ENCODE data around the gene DNTTIP2. TPM values are rescaled to one million over a fixed set of nuclear protein-coding genes. Genes with fewer than 3 reads are reported as not detected.

Gene DNTTIP2
- total RNA-seq, 1 experiment from 2014 or later = 101 TPM

DNA sequence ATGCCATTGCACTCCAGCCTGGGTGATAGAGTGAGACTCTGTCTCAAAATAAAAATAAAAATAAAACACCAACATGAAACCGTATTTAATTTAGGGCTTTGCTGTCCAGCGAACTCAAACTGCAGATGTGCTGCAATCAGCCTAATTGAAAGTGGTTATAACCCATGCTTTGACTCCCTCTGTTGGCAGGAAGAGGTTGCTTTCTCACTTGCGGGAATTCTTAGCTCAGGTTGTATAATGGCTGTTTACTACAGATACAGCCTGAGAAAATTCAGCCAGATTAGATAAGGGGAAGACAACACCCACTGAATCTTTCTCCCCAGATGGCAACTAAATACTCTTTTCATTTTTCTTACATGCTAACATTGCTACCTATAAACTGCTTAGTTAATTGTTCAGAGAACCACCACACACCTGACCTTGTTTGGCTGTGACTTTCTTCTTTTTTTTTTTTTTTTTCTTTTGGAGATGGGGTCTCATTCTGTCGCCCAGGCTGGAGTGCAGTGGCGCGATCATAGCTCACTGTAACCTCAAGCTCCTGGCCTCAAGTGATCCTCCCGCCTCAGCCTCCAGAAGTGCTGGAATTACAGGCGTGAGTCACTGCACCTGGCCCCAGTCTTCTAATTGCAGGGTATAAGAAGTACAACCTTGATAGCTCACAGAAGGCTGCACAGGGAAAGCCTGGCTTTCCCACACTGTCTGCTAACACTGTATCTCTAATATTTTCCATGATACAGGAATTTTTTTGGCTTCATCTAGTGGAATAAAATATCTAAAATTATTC is 34.6 kb downstream of the DNTTIP2 start:
- Histone ChIP-seq H3K27ac (ENCODE audit: insufficient read length, low read depth, low read length) (no peak overlapping the region), H3K56ac (ENCODE audit: insufficient read length, low read depth, low read length) (no peak overlapping the region), H3K4me2 (ENCODE audit: insufficient read depth, insufficient read length, low read length) (no peak overlapping the region), H3K4me1 (ENCODE audit: insufficient read depth, low read length) (no peaks in the 10 kb centered on the region), H2BK20ac (ENCODE audit: low read depth, low read length, poor library complexity, severe bottlenecking) (no peak overlapping the region), H3K23ac (ENCODE audit: insufficient read length, low read depth, low read length) (no peak overlapping the region), H4K8ac (replicated peaks; ENCODE audit: insufficient read length, low read depth, low read length) (no peak overlapping the region), H3T11ph (ENCODE audit: low read length) (no peak overlapping the region), H3K14ac (ENCODE audit: insufficient read depth, low read length) (no peak overlapping the region), H3K79me2 (ENCODE audit: insufficient read depth, low read length) (no peaks in the 10 kb centered on the region), H4K20me1 (ENCODE audit: control insufficient read depth, insufficient read depth, insufficient read length) (no peaks in the 10 kb centered on the region), H3K27me3 (ENCODE audit: insufficient read depth, low read length) (no peaks in the 10 kb centered on the region), H3K18ac (ENCODE audit: insufficient read length, low read depth, low read length) (no peak overlapping the region), H2BK120ac (ENCODE audit: low read depth, low read length, poor library complexity, severe bottlenecking) (no peak overlapping the region), H3K79me1 (ENCODE audit: insufficient read depth, low read depth, low read length, poor library complexity, severe bottlenecking) (no peaks in the 10 kb centered on the region), H2BK12ac (ENCODE audit: insufficient read length, low read depth, low read length) (no peak overlapping the region), H3K4ac (ENCODE audit: low read depth, low read length) (no peak overlapping the region), H2BK15ac (ENCODE audit: low read depth, low read length) (no peak overlapping the region), H4K5ac (ENCODE audit: insufficient read length, low read depth, low read length) (no peak overlapping the region), H3K23me2 (ENCODE audit: insufficient read length, low read depth, low read length, poor library complexity, severe bottlenecking) (no peaks in the 10 kb centered on the region), H3K9ac (ENCODE audit: extremely low read depth, insufficient read length, low read length) (no peak overlapping the region), H2BK5ac (ENCODE audit: insufficient read length, low read length) (no peak overlapping the region), H2AK5ac (ENCODE audit: insufficient read length, low read length) (no peak overlapping the region), H2AFZ (ENCODE audit: low read length) (no peak overlapping the region), H4K91ac (ENCODE audit: insufficient read length, low read depth, low read length) (no peak overlapping the region), H3K9me3 (ENCODE audit: control insufficient read depth, low read depth, low read length) (no peaks in the 10 kb centered on the region)
- TF ChIP-seq, protein P1, sequence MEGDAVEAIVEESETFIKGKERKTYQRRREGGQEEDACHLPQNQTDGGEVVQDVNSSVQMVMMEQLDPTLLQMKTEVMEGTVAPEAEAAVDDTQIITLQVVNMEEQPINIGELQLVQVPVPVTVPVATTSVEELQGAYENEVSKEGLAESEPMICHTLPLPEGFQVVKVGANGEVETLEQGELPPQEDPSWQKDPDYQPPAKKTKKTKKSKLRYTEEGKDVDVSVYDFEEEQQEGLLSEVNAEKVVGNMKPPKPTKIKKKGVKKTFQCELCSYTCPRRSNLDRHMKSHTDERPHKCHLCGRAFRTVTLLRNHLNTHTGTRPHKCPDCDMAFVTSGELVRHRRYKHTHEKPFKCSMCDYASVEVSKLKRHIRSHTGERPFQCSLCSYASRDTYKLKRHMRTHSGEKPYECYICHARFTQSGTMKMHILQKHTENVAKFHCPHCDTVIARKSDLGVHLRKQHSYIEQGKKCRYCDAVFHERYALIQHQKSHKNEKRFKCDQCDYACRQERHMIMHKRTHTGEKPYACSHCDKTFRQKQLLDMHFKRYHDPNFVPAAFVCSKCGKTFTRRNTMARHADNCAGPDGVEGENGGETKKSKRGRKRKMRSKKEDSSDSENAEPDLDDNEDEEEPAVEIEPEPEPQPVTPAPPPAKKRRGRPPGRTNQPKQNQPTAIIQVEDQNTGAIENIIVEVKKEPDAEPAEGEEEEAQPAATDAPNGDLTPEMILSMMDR (conservative IDR thresholded peaks at IDR 0.05) = peak; percentile 79
- Mint-ChIP-seq H3K36me3 (ENCODE audit: insufficient read depth in 1 of 3, low read depth in 3 of 3) (peaks cover 4 to 9% (median 6%) of the 10 kb centered on the region in 3 experiments; a peak in 6 of 7 replicates), H3K27me3 (ENCODE audit: low read depth) (peaks cover 3% of the 10 kb centered on the region; the same call in 1 of the 2 replicates), H3K4me3 (no peak overlapping the region), H3K4me1 (peaks cover 10% of the 10 kb centered on the region in 2 experiments), H3K27ac (no peak overlapping the region; a peak in 1 of 7 replicates), H3K9me3 (peaks cover 8 to 11% of the 10 kb centered on the region in 2 experiments)
- DNase-seq = peak; percentile 54
- no CpG with 5 or more reads among the region's 8 CpGs for WGBS (ENCODE audit: extremely low coverage, insufficient read length, low lambda C conversion rate)

Data from H9 (cell line).